Hematopoietic multipotent progenitor cell treated with erythropoietin and hydrocortisone succinate and interleukin-3 and kit ligand, for 6 days (in vitro differentiated cells): Measurements from ENCODE around the gene CBR3.

ENCODE experiments used
- DNase-seq: peaks from one replicate; pipeline ENCODE4 v3.0.0-alpha.2; 2015

CBR3 gene

DNA sequence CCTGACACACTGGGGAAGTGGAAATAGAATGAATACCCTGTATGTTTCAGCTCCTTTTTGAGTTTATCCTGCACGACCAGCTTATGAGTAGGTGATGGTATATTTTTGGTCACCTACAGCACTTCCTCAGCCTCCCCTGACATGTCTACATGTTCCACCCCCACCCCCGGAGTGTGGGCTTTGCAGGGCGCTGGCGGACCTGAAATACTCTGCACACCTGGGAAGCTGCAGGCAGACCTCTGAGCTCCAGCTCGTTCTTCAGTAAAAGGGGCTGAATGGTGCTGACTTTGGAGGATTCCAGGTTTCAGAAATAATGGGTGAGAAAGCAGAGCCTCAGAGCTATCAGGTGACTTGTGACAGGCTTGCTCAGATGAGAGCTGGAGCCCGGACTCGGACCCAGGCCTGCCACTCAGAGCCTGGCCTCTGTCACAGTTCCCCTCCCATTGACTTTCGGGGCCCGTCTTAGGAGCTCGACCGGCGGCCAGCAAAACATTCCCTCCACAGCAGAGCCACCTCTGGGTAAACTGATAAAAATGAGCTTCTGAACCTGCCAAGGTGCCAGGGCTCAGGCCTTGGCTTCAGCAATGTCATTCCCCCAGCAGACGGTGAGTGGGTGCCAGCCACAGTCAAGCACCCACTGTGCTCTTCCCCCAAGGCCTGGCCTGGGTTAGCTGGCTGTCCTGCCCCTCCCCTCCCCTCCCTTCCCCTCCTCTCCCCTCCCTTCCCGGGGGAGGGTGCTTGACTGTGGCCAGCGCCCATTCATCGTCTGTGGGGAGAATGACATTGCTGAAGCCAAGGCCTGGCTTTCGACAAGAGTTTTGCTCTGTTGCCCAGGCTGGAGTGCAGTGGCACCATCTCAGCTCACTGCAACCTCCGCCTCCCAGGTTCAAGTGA lies 51.9 kb downstream of the CBR3 start:
- peak; percentile 20 for DNase-seq

DNA sequence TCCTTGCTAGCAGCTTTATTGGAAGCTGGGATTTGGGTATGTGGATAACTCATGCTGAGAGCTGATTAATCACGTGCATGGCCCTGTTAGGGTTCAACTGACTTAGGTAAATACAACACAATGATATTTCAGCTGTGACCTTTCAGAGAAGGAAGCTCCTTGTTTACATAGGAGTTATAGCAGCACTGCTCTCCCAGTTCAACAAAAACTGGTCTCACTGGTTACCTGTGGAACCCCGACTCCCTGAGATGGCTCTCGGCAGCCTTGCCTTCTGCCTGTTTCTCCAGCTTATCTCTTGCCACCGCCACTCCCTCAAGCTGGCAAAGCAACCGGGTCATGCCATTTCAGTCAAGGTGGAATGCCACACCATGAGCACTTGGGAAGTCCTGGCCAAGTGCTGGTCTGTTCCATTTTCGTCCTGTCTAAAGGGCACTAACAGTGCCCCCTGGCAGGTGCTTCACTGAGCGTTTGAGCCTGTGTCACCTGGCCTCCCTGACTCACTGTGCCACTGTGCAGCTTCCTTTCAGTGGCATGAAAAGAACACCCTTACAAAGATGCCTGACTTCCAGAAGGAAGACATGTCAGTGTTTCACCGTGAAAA lies 53.3 kb downstream of the CBR3 start:
- no peak for DNase-seq

GRCh38 chr21:36188937-36189336 lies 54.1 kb downstream of the CBR3 start:
- DNase-seq = no peak

DNA sequence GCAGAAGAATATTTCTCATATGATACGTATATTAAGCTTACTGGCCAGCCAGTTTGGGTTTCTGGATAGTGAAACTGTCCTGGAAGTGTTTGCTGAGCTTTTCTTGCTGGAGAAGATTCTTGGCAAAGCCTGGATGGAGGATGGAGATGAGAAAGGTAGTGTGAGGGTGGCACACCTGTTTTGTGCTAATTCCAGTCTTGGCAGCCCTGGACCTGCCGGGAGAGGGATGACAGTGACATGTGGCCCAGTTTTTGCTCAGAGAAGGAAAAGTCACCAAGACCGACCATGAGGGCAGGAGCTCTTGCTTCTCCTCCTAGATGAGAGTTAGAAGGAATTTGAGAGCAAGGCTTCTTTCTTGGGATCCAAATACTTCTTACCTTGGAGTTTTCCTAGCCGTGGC lies 55.9 kb downstream of the CBR3 start:
- DNase-seq = no peak

DNA sequence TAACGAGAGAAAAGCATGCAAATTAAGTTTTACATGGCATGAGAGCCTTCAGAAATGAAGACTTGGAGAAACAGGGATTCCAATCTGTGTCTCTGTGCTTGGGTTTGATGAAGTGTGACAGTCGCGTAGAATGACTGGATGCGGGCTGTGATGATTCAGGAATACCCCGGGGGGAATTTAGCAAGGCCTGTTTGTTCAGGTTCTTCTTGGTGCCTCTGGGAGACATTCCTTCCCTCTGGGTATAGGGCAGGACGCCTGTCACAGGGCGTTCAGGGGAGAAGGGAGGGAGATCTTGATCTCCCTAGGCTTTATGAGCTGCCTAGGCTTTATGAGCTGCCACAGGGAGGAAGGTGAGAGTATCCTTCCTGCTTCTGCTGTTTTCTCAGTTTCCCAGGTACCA lies 58.3 kb downstream of the CBR3 start:
- DNase-seq = no peak

GRCh38 chr21:36194024-36194423 lies 59.1 kb downstream of the CBR3 start:
- no peak for DNase-seq

DNA sequence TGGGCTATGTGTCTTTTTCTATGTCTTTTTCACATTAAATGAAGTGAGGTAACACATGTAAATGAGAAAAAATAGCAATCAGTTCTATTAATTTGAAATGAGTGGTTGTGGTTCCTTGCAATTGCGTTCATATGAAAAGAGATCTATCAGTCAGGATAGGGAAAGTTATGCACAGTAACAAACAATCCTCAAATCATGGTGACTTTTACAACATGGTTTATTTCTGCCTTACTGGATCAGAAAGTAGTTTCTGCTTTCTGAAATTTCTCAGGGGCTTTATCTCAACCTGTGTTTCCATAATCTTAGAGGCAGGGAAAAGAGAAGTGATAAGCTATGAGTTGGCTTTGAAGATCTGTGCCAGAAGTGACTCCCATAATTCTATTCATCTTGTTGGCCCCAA lies 60.7 kb downstream of the CBR3 start:
- no peak for DNase-seq
